Peyer's patch (tissue), 4 donors: ENCODE results near the gene ADAT3. TPM values are rescaled to one million over a fixed set of nuclear protein-coding genes. Genes with fewer than 3 reads are reported as not detected.

ENCODE experiments used
- DNase-seq, 3 donors: peaks; one replicate each; pipeline ENCODE4 v3.0.0-alpha.2; 2017 to 2019
- H3K27ac ChIP-seq, 4 donors: fragments of 200-600 bp; sonication (generic); one replicate each; pipeline ENCODE4 v1.5.1; 2016 to 2019
- H3K27me3 ChIP-seq, 2 donors: fragments of 200-600 bp; sonication (generic); one replicate each; pipeline ENCODE4 v1.5.1; 2019
- H3K36me3 ChIP-seq, 3 donors: fragments of 200-600 bp; sonication (generic); one replicate each; pipeline ENCODE4 v1.5.1; 2016 to 2019
- H3K4me1 ChIP-seq, 4 donors: fragments of 200-600 bp; sonication (generic); one replicate each; pipeline ENCODE4 v1.5.1; 2016 to 2019
- H3K4me3 ChIP-seq, 4 donors: fragments of 200-600 bp; sonication (generic); 1 replicate in 3 of 4; 2 replicates in 1 of 4; pipeline ENCODE4 v1.5.1; 2016 to 2019; ENCODE audit warnings: mild to moderate bottlenecking in 1 of 4
- H3K9me3 ChIP-seq, 4 donors: fragments of 200-600 bp; sonication (generic); one replicate each; pipeline ENCODE4 v1.5.1; 2016 to 2019; ENCODE audit warnings: mild to moderate bottlenecking in 1 of 4
- CTCF ChIP-seq, 6 experiments: fragments of 450-650 bp in 4 of 6; fragments of 200-600 bp in 2 of 6; sonication (generic) in 1 of 6; IDR thresholded peaks; one replicate each; pipeline ENCODE4 v1.5.1; 2017 to 2019; ENCODE audit warnings: antibody characterized with exemption in 6 of 6, mild to moderate bottlenecking in 3 of 6, moderate library complexity in 1 of 6
- POLR2A ChIP-seq, 2 donors: fragments of 450-650 bp; IDR thresholded peaks; one replicate each; pipeline ENCODE4 v1.5.1; 2017; ENCODE audit warnings: antibody characterized with exemption in 2 of 2, mild to moderate bottlenecking in 2 of 2, moderate library complexity in 2 of 2
- total RNA-seq, 4 donors: library from RNA; depleted of rRNA; stranded (reverse); fragments of >200 nt; gene quantifications; one replicate each; pipeline ENCODE4 v1.1.0, GENCODE V29; 2016

ADAT3 gene
- total RNA-seq, 4 donors from 2014 or later, result 18.2 to 33.3 (median 23.8) TPM

DNA sequence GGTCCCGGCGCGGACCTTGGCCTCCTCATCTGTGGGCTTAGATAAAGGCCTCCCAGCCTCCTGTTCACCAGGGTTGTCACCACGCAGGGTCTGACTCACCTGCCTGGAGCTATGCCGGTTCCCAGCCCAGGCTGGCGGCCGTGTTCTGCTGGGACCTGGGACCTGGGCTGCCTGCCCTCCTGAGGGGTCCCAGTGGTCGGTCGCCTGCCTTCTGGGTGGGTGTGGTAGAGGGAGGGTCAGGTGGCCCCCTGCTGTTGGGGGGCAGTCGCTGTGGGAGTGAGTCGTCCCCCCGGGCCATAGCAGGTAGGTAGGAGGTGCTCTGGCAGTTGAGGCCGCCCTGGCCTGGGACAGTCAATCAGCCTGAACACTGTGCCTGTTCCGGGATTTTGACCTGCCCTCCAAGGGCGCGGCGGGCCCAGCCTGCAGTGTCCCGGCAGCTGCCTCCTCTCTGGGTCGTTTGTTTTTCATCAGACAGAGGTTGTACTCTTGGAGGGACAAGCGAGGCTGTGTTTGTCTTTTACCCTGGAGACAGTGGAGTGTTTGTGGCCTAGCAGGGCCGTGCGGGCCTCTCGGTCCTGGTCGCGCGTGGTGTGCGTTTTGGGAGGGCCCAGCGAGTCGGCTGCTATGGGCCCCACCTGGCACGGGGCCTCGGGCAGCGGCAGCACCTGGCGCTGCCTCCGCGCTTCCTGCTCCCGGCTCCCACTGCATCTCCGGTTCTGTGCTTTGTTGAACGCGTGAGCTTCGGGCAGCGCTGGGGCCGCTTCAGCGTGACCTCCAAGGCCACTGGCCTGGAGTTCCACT, 2.6 kb downstream of the ADAT3 start:
- peak overlapping the region in 3 of 4 donors; percentile 13 to 59 (median 49) for H3K4me3 ChIP-seq
- peak in 2 of 3 donors; percentile 88 to 90 for DNase-seq

DNA sequence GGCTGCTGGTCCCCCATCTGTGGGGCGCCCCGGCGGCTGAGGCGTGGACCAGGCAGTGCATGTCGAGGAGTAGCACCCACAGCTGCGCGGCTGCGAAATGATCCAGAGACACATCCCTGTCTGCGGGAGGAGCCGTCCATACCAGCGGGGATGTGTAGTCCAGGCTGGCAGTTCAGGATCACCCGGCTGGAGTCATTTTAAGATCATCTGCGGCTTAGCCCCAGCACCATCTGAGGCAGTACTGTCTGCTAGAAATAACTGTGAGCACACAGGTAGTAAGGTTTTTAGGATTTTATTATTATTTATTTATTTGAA, 3.1 kb downstream of the ADAT3 start:
- H3K4me1 ChIP-seq, result peaks cover 0 to 57% (median 21%) of the 10 kb centered on the region in 4 donors
- no peaks in the 10 kb centered on the region for H3K27me3 ChIP-seq
- H3K9me3 ChIP-seq, result no peaks in the 10 kb centered on the region
- peak overlapping the region in 3 of 4 donors; percentile 13 to 59 (median 49) for H3K4me3 ChIP-seq
- DNase-seq, result no peak
- H3K36me3 ChIP-seq, result peaks cover 0 to 16% (median 0%) of the 10 kb centered on the region in 3 donors
- no peak for TF ChIP-seq POLR2A (IDR thresholded peaks at IDR 0.05)
- no peak for TF ChIP-seq CTCF (IDR thresholded peaks at IDR 0.05)
- peak overlapping the region; percentile 38 to 98 (median 83) for H3K27ac ChIP-seq

More for the DNA sequence above, 2.6 kb downstream of the ADAT3 start:
- H3K4me1 ChIP-seq, result peaks cover 0 to 57% (median 21%) of the 10 kb centered on the region in 4 donors
- peak in 1 of 6 experiments; percentile 10 for TF ChIP-seq CTCF (IDR thresholded peaks at IDR 0.05)
- TF ChIP-seq POLR2A (IDR thresholded peaks at IDR 0.05), result peak; percentile 69 to 84
- peak overlapping the region; percentile 38 to 98 (median 83) for H3K27ac ChIP-seq
- no peaks in the 10 kb centered on the region for H3K27me3 ChIP-seq
- no peaks in the 10 kb centered on the region for H3K9me3 ChIP-seq
- H3K36me3 ChIP-seq, result peaks cover 0 to 10% (median 0%) of the 10 kb centered on the region in 3 donors

GRCh38 chr19:1909761-1910080, 4.5 kb downstream of the ADAT3 start:
- no peaks in the 10 kb centered on the region for H3K9me3 ChIP-seq
- TF ChIP-seq CTCF (IDR thresholded peaks at IDR 0.05) (no peak), POLR2A (IDR thresholded peaks at IDR 0.05) (no peak)
- H3K27me3 ChIP-seq, result no peaks in the 10 kb centered on the region
- DNase-seq, result no peak
- peaks cover 0 to 55% (median 19%) of the 10 kb centered on the region in 4 donors for H3K4me1 ChIP-seq
- no peak overlapping the region for H3K27ac ChIP-seq
- H3K4me3 ChIP-seq, result no peak overlapping the region
- H3K36me3 ChIP-seq, result peaks cover 0 to 22% (median 0%) of the 10 kb centered on the region in 3 donors

DNA sequence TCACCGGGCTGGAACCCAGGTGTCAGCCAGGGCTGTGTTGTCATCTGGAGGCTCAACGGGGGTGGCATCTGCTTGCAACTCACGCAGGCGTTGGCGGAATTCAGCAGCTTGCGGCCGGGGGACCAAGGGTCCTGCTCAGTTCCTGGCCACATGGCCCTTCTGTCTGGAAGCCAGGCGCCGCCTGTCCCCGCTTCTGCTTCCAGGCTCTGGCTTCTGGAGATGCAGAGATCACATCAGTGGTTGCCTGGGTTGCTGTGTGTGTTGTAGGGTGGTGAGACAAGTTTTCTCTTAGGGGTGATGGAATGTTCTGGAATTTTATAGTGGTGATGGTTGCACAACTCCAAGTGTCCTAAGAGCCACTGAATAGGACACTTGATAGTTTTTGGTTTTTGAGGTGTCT, 5.0 kb downstream of the ADAT3 start:
- Histone ChIP-seq H3K36me3 (peaks cover 0 to 22% (median 0%) of the 10 kb centered on the region in 3 donors), H3K9me3 (no peaks in the 10 kb centered on the region), H3K27ac (no peak overlapping the region), H3K27me3 (no peaks in the 10 kb centered on the region), H3K4me1 (peaks cover 0 to 52% (median 18%) of the 10 kb centered on the region in 4 donors), H3K4me3 (no peak overlapping the region)
- DNase-seq, result no peak
- no peak for TF ChIP-seq CTCF (IDR thresholded peaks at IDR 0.05)
- TF ChIP-seq POLR2A (IDR thresholded peaks at IDR 0.05), result no peak

DNA sequence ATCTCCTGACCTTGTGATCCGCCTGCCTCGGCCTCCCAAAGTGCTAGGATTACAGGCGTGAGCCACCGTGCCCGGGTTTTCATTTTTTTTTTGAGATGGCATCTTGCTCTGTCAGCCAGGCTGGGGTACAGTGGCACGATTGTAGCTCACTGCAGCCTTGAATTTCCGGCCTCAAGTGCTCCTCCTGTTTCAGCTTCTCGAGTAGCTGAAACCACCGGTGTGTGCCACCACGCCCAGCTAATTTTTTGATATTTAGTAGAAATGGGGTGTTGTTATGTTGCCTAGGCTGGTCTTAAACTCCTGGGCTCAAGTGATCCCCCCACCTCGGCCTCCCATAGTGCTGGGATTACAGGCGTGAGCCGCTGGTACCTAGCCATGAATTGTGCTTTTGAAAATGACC, 5.9 kb downstream of the ADAT3 start:
- peaks cover 0 to 46% (median 16%) of the 10 kb centered on the region in 4 donors for H3K4me1 ChIP-seq
- TF ChIP-seq POLR2A (IDR thresholded peaks at IDR 0.05) (no peak), CTCF (IDR thresholded peaks at IDR 0.05) (no peak)

More for the DNA sequence above, 5.9 kb downstream of the ADAT3 start:
- Histone ChIP-seq H3K36me3 (peaks cover 0 to 22% (median 0%) of the 10 kb centered on the region in 3 donors), H3K4me3 (no peak overlapping the region), H3K27ac (no peak overlapping the region), H3K27me3 (no peaks in the 10 kb centered on the region), H3K9me3 (no peaks in the 10 kb centered on the region)
- no peak for DNase-seq
